ENCODE data around the gene IL17RC. TPM values are rescaled to one million over a fixed set of nuclear protein-coding genes. Genes with fewer than 3 reads are reported as not detected.
A peak's percentile ranks its signal among the peaks of the same experiment; 100 is the strongest.

IL17RC gene
- total RNA-seq, 1 donor from 2014 or later, result 82.5 TPM

- Histone ChIP-seq H3K4me3 (peak overlapping the region; percentile 76 to 80), H3K27ac (peak overlapping the region; percentile 71 to 81), H3K9me3 (no peaks in the 10 kb centered on the region), H3K4me1 (peaks cover 5 to 7% of the 10 kb centered on the region in 2 donors), H3K27me3 (no peaks in the 10 kb centered on the region), H3K36me3 (peaks cover 6 to 9% of the 10 kb centered on the region in 2 donors)
- intact Hi-C loops (cut with DNase I), result loop anchor here (1.0 to 2.0 kb wide), 6 partner anchors 13 to 168 kb away; partner anchors contain the start of genes ARPC4, BRK1, CRELD1 and JAGN1
- TF ChIP-seq CTCF (IDR thresholded peaks at IDR 0.05), result peak; percentile 63 to 88 (median 76)
- peak; percentile 65 to 93 for DNase-seq (ENCODE audit: low spot score in 2 of 2)
These were observed 29.5 kb downstream of the IL17RC start for GRCh38 chr3:9946112-9947024.

GRCh38 chr3:9947025-9947995, 30.4 kb downstream of the IL17RC start:
- Histone ChIP-seq H3K36me3 (peaks cover 6 to 9% of the 10 kb centered on the region in 2 donors), H3K27ac (peak overlapping the region; percentile 71 to 81), H3K9me3 (no peaks in the 10 kb centered on the region), H3K27me3 (no peaks in the 10 kb centered on the region), H3K4me3 (peak overlapping the region; percentile 76 to 80), H3K4me1 (peaks cover 5 to 15% of the 10 kb centered on the region in 2 donors)
- peak; percentile 56 to 74 (median 61) for TF ChIP-seq CTCF (IDR thresholded peaks at IDR 0.05)
- intact Hi-C loops (cut with DNase I), result loop anchor here (1.0 to 2.0 kb wide), 4 partner anchors 29 to 167 kb away; partner anchors contain the start of genes ARPC4, BRK1 and TADA3
- DNase-seq (ENCODE audit: low spot score in 2 of 2), result peak in 1 of 2 donors; percentile 88

DNA sequence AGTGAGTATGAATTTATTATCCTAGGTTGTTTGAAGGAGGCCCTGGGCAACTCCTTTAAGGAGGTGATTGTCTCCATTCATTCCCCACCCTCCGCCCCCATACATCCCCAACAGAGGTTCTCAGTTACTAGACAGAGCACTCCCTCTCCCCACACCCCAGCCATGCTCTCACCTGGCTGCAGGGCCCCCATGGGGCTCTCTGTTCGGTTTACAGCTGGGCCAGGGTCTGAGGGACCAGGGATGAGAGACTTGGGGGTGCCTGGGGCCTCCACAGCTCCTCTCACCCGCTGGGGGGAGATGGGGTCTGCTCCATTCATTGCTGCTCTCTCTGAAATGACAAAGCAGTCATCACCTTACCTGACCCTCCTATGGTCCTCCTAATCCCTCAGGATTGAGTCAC, 31.7 kb downstream of the IL17RC start:
- peaks cover 5 to 16% of the 10 kb centered on the region in 2 donors for H3K4me1 ChIP-seq
- no peak for DNase-seq (ENCODE audit: low spot score in 2 of 2)
- intact Hi-C loops (cut with DNase I), result no loop called here
- no peak overlapping the region for H3K4me3 ChIP-seq
- H3K27ac ChIP-seq, result no peak overlapping the region
- H3K27me3 ChIP-seq, result no peaks in the 10 kb centered on the region
- no peak for TF ChIP-seq CTCF (IDR thresholded peaks at IDR 0.05)
- no peaks in the 10 kb centered on the region for H3K9me3 ChIP-seq
- peaks cover 0 to 3% of the 10 kb centered on the region in 2 donors for H3K36me3 ChIP-seq

DNA sequence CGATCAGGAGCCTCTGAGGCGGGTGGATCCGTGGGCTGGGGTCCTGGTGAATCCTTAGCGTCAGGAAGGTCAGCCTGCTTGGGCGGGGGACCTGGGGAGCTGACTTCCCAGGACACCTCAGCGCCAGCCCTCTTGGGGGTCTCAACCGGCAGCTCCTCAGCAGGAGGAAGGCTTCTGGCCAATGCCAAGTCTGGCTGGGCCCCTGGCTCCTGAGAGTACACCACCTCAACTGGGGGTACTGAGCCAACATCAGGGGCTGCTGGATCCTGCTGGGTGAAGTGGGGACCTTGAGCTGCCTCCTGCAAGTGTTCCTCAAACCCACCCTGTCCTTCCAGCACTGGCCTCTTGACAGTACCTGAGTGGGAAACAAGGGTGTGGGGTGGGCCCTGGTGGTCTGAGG, 32.2 kb downstream of the IL17RC start:
- H3K27ac ChIP-seq, result no peak overlapping the region
- intact Hi-C loops (cut with DNase I), result no loop called here
- peaks cover 0 to under 1% of the 10 kb centered on the region in 2 donors for H3K36me3 ChIP-seq
- no peak for TF ChIP-seq CTCF (IDR thresholded peaks at IDR 0.05)
- no peak overlapping the region for H3K4me3 ChIP-seq
- H3K27me3 ChIP-seq, result no peaks in the 10 kb centered on the region
- no peak for DNase-seq (ENCODE audit: low spot score in 2 of 2)
- no peaks in the 10 kb centered on the region for H3K9me3 ChIP-seq
- H3K4me1 ChIP-seq, result peaks cover 5 to 16% of the 10 kb centered on the region in 2 donors

GRCh38 chr3:9949626-9950025, 32.7 kb downstream of the IL17RC start:
- intact Hi-C loops (cut with DNase I), result no loop called here
- peaks cover 5 to 16% of the 10 kb centered on the region in 2 donors for H3K4me1 ChIP-seq
- DNase-seq (ENCODE audit: low spot score in 2 of 2), result no peak
- no peaks in the 10 kb centered on the region for H3K9me3 ChIP-seq
- no peaks in the 10 kb centered on the region for H3K36me3 ChIP-seq
- H3K27me3 ChIP-seq, result no peaks in the 10 kb centered on the region
- no peak overlapping the region for H3K27ac ChIP-seq
- no peak overlapping the region for H3K4me3 ChIP-seq
- no peak for TF ChIP-seq CTCF (IDR thresholded peaks at IDR 0.05)
